Prostate gland (tissue), 2 donors: Measurements from ENCODE around the gene CCDC172. TPM values are rescaled to one million over a fixed set of nuclear protein-coding genes. Genes with fewer than 3 reads are reported as not detected.

ENCODE experiments used
- DNase-seq: peaks from one replicate; pipeline ENCODE4 v3.0.0-alpha.2; 2019; ENCODE audit warnings: low spot score
- H3K27ac ChIP-seq, 2 donors: fragments of 200-600 bp; sonication (generic); 2 replicates each; pipeline ENCODE4 v1.5.1; 2017 to 2019
- H3K27me3 ChIP-seq: fragments of 200-600 bp; sonication (generic); replicated peaks from 2 replicates; pipeline ENCODE4 v1.5.1; 2019; ENCODE audit not compliant: insufficient read depth
- H3K36me3 ChIP-seq, 2 donors: fragments of 200-600 bp; sonication (generic); 1 replicate in 1 of 2; 2 replicates in 1 of 2; pipeline versions ENCODE4 v1.5.1 to v1.8.1; 2017 to 2019
- H3K4me1 ChIP-seq: fragments of 200-600 bp; sonication (generic); replicated peaks from 2 replicates; pipeline ENCODE4 v1.5.1; 2019
- H3K4me3 ChIP-seq, 2 donors: fragments of 200-600 bp; sonication (generic); 2 replicates each; pipeline ENCODE4 v1.5.1; 2017 to 2019
- H3K9me3 ChIP-seq: fragments of 200-600 bp; sonication (generic); 2 replicates; pipeline ENCODE4 v1.5.1; 2017
- CTCF ChIP-seq, 4 experiments: fragments of 200-600 bp in 2 of 4; fragments of 450-650 bp in 2 of 4; sonication (generic) in 2 of 4; IDR thresholded peaks; 1 replicate in 3 of 4; 2 replicates in 1 of 4; pipeline ENCODE4 v1.5.1; 2016 to 2019; ENCODE audit warnings: antibody characterized with exemption in 4 of 4, mild to moderate bottlenecking in 2 of 4, moderate library complexity in 2 of 4
- POLR2A ChIP-seq: fragments of 450-650 bp; IDR thresholded peaks from one replicate; pipeline ENCODE4 v1.6.1; 2016; ENCODE audit warnings: antibody characterized with exemption, mild to moderate bottlenecking
- POLR2AphosphoS5 ChIP-seq: sonication (generic); formaldehyde crosslinking; IDR thresholded peaks from one replicate; pipeline ENCODE4 v1.6.1; 2017; ENCODE audit warnings: antibody characterized with exemption
- WGBS: methylation state at CpG from one replicate; pipeline ENCODE4 v1.1.5; 2018; 5-methylcytosine and 5-hydroxymethylcytosine counted together
- intact Hi-C: fragments of 100-400 bp; cut with DNase I; formaldehyde crosslinking; loops from one replicate; pipeline ENCODE4 v1.14.2; 2022
- total RNA-seq, 2 donors: library from RNA; depleted of rRNA; stranded (reverse); fragments of >200 nt; gene quantifications; one replicate each; pipeline ENCODE4 v1.1.0, GENCODE V29; 2016

Gene CCDC172
- total RNA-seq, 2 donors from 2014 or later: 47.1 TPM; not detected in 1

GRCh38 chr10:116311016-116311415 lies 13.2 kb upstream of the CCDC172 start:
- intact Hi-C loops: no loop called here
- H3K4me1 ChIP-seq: no peaks in the 10 kb centered on the region
- H3K27ac ChIP-seq: no peak overlapping the region
- H3K9me3 ChIP-seq: no peaks in the 10 kb centered on the region
- H3K27me3 ChIP-seq: no peaks in the 10 kb centered on the region
- no peak for DNase-seq
- 81% methylated on average over 5 of the region's 5 CpGs for WGBS
- H3K4me3 ChIP-seq: no peak overlapping the region
- TF ChIP-seq POLR2AphosphoS5 (no peak), POLR2A (no peak), CTCF (IDR thresholded peaks at IDR 0.05) (no peak)
- no peaks in the 10 kb centered on the region for H3K36me3 ChIP-seq

GRCh38 chr10:116311706-116312490 lies 12.3 kb upstream of the CCDC172 start:
- intact Hi-C loops: no loop called here
- Histone ChIP-seq H3K9me3 (no peaks in the 10 kb centered on the region), H3K4me3 (no peak overlapping the region), H3K4me1 (no peaks in the 10 kb centered on the region), H3K27ac (no peak overlapping the region), H3K36me3 (no peaks in the 10 kb centered on the region), H3K27me3 (no peaks in the 10 kb centered on the region)
- no peak for TF ChIP-seq POLR2A
- TF ChIP-seq POLR2AphosphoS5: no peak
- TF ChIP-seq CTCF (IDR thresholded peaks at IDR 0.05): no peak
- WGBS: 68% methylated on average over 2 of the region's 2 CpGs
- DNase-seq: no peak

GRCh38 chr10:116312548-116312947 lies 11.7 kb upstream of the CCDC172 start:
- intact Hi-C loops: no loop called here

GRCh38 chr10:116316503-116316902 lies 7.7 kb upstream of the CCDC172 start:
- no peaks in the 10 kb centered on the region for H3K4me1 ChIP-seq
- no peak for DNase-seq
- H3K27ac ChIP-seq: no peak overlapping the region
- intact Hi-C loops: no loop called here
- no peaks in the 10 kb centered on the region for H3K27me3 ChIP-seq
- H3K9me3 ChIP-seq: no peaks in the 10 kb centered on the region
- no peak overlapping the region for H3K4me3 ChIP-seq
- whole genome bisulfite sequencing: 17% methylated on average over 2 of the region's 2 CpGs
- TF ChIP-seq POLR2AphosphoS5 (no peak), POLR2A (no peak), CTCF (IDR thresholded peaks at IDR 0.05) (no peak)
- no peaks in the 10 kb centered on the region for H3K36me3 ChIP-seq

More at GRCh38 chr10:116312548-116312947, 11.7 kb upstream of the CCDC172 start:
- Histone ChIP-seq H3K4me1 (no peaks in the 10 kb centered on the region), H3K9me3 (no peaks in the 10 kb centered on the region), H3K36me3 (no peaks in the 10 kb centered on the region), H3K27me3 (no peaks in the 10 kb centered on the region), H3K27ac (no peak overlapping the region), H3K4me3 (no peak overlapping the region)
- 88% methylated on average over 4 of the region's 4 CpGs for WGBS
- DNase-seq: no peak
- TF ChIP-seq POLR2A (no peak), CTCF (IDR thresholded peaks at IDR 0.05) (no peak), POLR2AphosphoS5 (no peak)
